Epithelial cell of umbilical artery (primary cell): ENCODE results near the gene PTPRC. TPM values are rescaled to one million over a fixed set of nuclear protein-coding genes. Genes with fewer than 3 reads are reported as not detected.

Source experiments
- total RNA-seq: library from RNA; depleted of rRNA; stranded (reverse); fragments of >200 nt; gene quantifications from 2 replicates; pipeline ENCODE4 v1.2.3, GENCODE V29; 2014

PTPRC gene, protein sequence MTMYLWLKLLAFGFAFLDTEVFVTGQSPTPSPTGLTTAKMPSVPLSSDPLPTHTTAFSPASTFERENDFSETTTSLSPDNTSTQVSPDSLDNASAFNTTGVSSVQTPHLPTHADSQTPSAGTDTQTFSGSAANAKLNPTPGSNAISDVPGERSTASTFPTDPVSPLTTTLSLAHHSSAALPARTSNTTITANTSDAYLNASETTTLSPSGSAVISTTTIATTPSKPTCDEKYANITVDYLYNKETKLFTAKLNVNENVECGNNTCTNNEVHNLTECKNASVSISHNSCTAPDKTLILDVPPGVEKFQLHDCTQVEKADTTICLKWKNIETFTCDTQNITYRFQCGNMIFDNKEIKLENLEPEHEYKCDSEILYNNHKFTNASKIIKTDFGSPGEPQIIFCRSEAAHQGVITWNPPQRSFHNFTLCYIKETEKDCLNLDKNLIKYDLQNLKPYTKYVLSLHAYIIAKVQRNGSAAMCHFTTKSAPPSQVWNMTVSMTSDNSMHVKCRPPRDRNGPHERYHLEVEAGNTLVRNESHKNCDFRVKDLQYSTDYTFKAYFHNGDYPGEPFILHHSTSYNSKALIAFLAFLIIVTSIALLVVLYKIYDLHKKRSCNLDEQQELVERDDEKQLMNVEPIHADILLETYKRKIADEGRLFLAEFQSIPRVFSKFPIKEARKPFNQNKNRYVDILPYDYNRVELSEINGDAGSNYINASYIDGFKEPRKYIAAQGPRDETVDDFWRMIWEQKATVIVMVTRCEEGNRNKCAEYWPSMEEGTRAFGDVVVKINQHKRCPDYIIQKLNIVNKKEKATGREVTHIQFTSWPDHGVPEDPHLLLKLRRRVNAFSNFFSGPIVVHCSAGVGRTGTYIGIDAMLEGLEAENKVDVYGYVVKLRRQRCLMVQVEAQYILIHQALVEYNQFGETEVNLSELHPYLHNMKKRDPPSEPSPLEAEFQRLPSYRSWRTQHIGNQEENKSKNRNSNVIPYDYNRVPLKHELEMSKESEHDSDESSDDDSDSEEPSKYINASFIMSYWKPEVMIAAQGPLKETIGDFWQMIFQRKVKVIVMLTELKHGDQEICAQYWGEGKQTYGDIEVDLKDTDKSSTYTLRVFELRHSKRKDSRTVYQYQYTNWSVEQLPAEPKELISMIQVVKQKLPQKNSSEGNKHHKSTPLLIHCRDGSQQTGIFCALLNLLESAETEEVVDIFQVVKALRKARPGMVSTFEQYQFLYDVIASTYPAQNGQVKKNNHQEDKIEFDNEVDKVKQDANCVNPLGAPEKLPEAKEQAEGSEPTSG (N-terminal part only)
- total RNA-seq, result 0.15 TPM in 1 of 2 replicates, not detected in the other

DNA sequence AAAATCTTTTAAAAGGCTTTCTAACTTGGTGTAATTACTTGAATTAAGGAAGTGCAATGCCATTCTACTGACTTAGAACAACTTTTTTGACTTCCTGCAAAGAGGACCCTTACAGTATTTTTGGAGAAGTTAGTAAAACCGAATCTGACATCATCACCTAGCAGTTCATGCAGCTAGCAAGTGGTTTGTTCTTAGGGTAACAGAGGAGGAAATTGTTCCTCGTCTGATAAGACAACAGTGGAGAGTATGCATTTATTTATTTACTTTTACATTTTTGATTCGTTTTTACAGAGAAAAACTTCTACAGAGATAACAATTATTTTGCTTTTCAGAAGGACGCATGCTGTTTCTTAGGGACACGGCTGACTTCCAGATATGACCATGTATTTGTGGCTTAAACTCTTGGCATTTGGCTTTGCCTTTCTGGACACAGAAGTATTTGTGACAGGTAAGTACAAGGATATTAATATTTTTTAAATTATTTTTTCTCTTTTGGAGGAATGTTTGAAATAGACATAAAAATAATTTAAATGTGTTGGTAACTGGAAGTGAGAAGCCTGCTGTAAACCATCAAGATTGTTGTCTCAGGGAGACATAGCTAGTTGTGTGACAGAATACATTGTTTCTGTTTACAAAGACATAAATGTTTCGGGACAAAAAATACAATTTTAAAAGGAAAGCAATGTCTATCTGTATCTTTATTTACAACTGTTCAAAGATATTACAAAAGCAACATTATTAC lies at the start of gene PTPRC:
Gene PTPRC, plus strand, starts transcription at position 147 of the 742 bp plus-strand sequence. Its CDS starts 229 bp downstream, at position 376.

Other genes starting within 250 kb of the PTPRC start
- gene ATP6V1G3, start 98.4 kb upstream of the PTPRC start, total RNA-seq, result not detected in 2 replicates